ENCODE measurements around the gene CR1L.

The CR1L gene

DNA sequence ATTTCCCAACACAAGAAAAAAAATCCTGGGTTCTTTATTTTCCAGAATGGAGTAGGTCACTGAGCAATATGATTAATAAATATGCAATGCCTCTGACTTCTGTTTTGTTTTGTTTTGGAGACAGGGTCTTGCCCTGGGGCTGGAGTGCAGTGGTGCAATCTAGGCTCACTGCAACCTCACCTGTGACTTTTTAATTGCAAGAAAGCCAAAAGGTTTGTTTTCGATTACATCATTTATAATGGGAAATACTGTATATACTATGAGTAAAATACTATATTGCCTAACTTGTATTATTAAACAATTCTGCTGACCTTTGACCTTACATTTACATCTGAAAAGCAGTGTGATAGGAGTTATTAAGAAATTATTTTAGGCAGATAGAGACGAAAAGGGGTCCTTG, 95.3 kb downstream of the CR1L start:
- no peaks in the 10 kb centered on the region for H3K4me1 ChIP-seq (ENCODE audit: control insufficient read depth in 1 of 2, insufficient read depth in 1 of 2, low read depth in 1 of 2, low read length in 1 of 2)
- no peak overlapping the region for H3K4me3 ChIP-seq (ENCODE audit: low read depth in 1 of 2, low read length in 1 of 2)
- no peaks in the 10 kb centered on the region for H3K36me3 ChIP-seq
- no peak overlapping the region for H3K27ac ChIP-seq
- no peak for TF ChIP-seq CTCF (IDR thresholded peaks at IDR 0.05)
- H3K27me3 ChIP-seq: no peaks in the 10 kb centered on the region
- no peaks in the 10 kb centered on the region for H3K9me3 ChIP-seq

GRCh38 chr1:207742850-207743555, 98.1 kb downstream of the CR1L start:
- no peaks in the 10 kb centered on the region for H3K27me3 ChIP-seq
- peak overlapping the region; percentile 61 for H3K27ac ChIP-seq
- H3K9me3 ChIP-seq: no peaks in the 10 kb centered on the region
- no peaks in the 10 kb centered on the region for H3K36me3 ChIP-seq
- no peak for TF ChIP-seq CTCF (IDR thresholded peaks at IDR 0.05)
- H3K4me1 ChIP-seq (ENCODE audit: control insufficient read depth in 1 of 2, insufficient read depth in 1 of 2, low read depth in 1 of 2, low read length in 1 of 2): no peaks in the 10 kb centered on the region
- no peak overlapping the region for H3K4me3 ChIP-seq (ENCODE audit: low read depth in 1 of 2, low read length in 1 of 2)

GRCh38 chr1:207744000-207744534, 99.1 kb downstream of the CR1L start:
- no peak for TF ChIP-seq CTCF (IDR thresholded peaks at IDR 0.05)
- Histone ChIP-seq H3K36me3 (no peaks in the 10 kb centered on the region), H3K27me3 (no peaks in the 10 kb centered on the region), H3K9me3 (no peaks in the 10 kb centered on the region), H3K4me3 (ENCODE audit: low read depth in 1 of 2, low read length in 1 of 2) (no peak overlapping the region), H3K4me1 (ENCODE audit: control insufficient read depth in 1 of 2, insufficient read depth in 1 of 2, low read depth in 1 of 2, low read length in 1 of 2) (no peaks in the 10 kb centered on the region), H3K27ac (no peak overlapping the region)

DNA sequence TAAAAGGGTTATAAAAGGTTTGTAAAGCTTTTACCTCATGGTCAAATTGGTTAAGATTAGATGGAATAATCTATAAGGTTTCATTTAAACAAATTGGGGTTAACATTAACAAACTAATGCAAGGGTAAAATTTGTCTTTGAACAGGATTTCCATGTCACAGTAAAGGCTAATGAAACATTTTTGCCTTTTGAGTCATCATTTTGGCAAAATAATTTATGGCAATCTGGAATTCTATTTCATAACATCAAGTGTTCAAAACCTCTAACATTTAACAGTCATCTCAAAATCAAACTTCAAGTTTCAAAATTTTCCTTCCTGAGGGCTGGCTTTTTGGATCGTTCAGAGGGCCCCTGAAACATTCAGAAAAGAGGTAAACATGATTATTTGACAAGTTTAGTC, 100.4 kb downstream of the CR1L start:
- no peaks in the 10 kb centered on the region for H3K4me1 ChIP-seq (ENCODE audit: control insufficient read depth in 1 of 2, insufficient read depth in 1 of 2, low read depth in 1 of 2, low read length in 1 of 2)
- no peaks in the 10 kb centered on the region for H3K36me3 ChIP-seq
- no peak overlapping the region for H3K27ac ChIP-seq
- no peaks in the 10 kb centered on the region for H3K9me3 ChIP-seq
- no peak for TF ChIP-seq CTCF (IDR thresholded peaks at IDR 0.05)
- H3K4me3 ChIP-seq (ENCODE audit: low read depth in 1 of 2, low read length in 1 of 2): no peak overlapping the region
- no peaks in the 10 kb centered on the region for H3K27me3 ChIP-seq

DNA sequence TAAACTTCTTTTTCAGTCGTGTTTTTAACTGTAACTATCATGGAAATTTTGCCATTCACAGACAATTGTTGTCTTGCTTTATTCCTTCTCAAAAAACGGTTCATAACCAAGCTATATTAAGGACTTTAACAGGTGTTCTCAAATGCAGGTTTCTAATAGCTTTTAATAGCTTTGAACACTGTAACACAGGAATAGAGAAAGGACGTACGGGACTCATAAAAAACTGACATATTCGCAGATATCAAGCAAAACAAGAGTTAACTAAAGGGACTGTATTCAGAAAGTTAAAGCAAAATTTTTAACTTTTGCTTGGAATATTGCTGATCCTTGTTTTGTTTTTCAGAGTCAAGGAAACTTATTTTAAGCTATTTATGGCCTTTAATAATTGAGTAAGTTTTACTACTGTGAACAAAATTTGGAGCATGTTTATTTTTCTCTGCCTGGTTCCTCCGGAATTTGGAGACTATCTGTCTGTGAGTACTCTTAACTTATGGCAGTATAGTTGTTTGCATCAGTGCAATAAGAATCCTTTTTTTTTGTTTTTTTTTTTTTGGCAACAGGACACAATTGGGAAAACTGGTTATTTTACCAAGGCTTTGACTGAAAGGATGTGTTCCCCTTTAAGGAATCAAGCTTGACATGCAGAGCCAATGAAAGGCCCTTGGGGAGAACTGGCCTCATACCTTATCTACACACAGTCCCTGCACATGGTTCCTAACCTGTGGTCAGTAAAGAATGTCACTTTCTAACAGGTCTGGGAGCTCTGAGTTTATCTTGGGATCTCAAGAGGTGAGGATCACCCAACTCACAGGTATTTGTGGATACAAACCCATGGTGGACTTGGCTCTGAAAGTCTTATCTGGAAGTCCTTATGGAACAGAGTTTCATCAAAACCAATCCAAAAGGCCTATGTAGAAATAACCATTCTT, 101.2 kb downstream of the CR1L start:
- H3K4me1 ChIP-seq (ENCODE audit: control insufficient read depth in 1 of 2, insufficient read depth in 1 of 2, low read depth in 1 of 2, low read length in 1 of 2): peaks cover under 1% of the 10 kb centered on the region in 2 experiments

More for the DNA sequence above, 101.2 kb downstream of the CR1L start:
- no peak for TF ChIP-seq CTCF (IDR thresholded peaks at IDR 0.05)
- Histone ChIP-seq H3K9me3 (no peaks in the 10 kb centered on the region), H3K36me3 (no peaks in the 10 kb centered on the region), H3K27ac (no peak overlapping the region), H3K27me3 (no peaks in the 10 kb centered on the region), H3K4me3 (ENCODE audit: low read depth in 1 of 2, low read length in 1 of 2) (no peak overlapping the region)
